Measurements from ENCODE around the gene TFG. TPM values are rescaled to one million over a fixed set of nuclear protein-coding genes. Genes with fewer than 3 reads are reported as not detected.

The TFG gene
- total RNA-seq, 1 donor, result 81.4 TPM

- no peak for DNase-seq (ENCODE audit: insufficient read length, low spot score, missing footprints)
- no peaks in the 10 kb centered on the region for H4K20me1 ChIP-seq (ENCODE audit: insufficient read depth, low read length)
- TF ChIP-seq CTCF (IDR thresholded peaks at IDR 0.05; ENCODE audit: extremely low read depth, low read depth, low read length), result no peak
Observed at GRCh38 chr3:100780071-100780622, 70.9 kb downstream of the TFG start.

GRCh38 chr3:100781301-100781700 lies 72.0 kb downstream of the TFG start:
- DNase-seq (ENCODE audit: insufficient read length, low spot score, missing footprints), result no peak
- Histone ChIP-seq H2AFZ (ENCODE audit: low read length) (no peak overlapping the region), H3K4me1 (ENCODE audit: insufficient read depth, low read length) (peaks cover 50% of the 10 kb centered on the region), H4K20me1 (ENCODE audit: insufficient read depth, low read length) (no peaks in the 10 kb centered on the region), H3K79me2 (ENCODE audit: insufficient read depth, low read length) (no peaks in the 10 kb centered on the region), H3K9me3 (ENCODE audit: low read depth, low read length) (peaks cover 2% of the 10 kb centered on the region), H3K27ac (ENCODE audit: low read depth, low read length) (peak overlapping the region; percentile 81), H3K4me3 (ENCODE audit: insufficient read depth, low read length) (no peak overlapping the region), H3K27me3 (ENCODE audit: insufficient read depth, low read length) (no peaks in the 10 kb centered on the region), H3K4me2 (ENCODE audit: insufficient read depth, low read length) (no peak overlapping the region), H3K36me3 (ENCODE audit: insufficient read depth, low read length) (peaks cover 44% of the 10 kb centered on the region)
- TF ChIP-seq CTCF (IDR thresholded peaks at IDR 0.05; ENCODE audit: extremely low read depth, low read depth, low read length), result no peak

More at GRCh38 chr3:100780071-100780622, 70.9 kb downstream of the TFG start:
- Histone ChIP-seq H3K4me1 (ENCODE audit: insufficient read depth, low read length) (peaks cover 58% of the 10 kb centered on the region), H3K4me2 (ENCODE audit: insufficient read depth, low read length) (no peak overlapping the region), H3K36me3 (ENCODE audit: insufficient read depth, low read length) (peaks cover 43% of the 10 kb centered on the region), H3K9me3 (ENCODE audit: low read depth, low read length) (no peaks in the 10 kb centered on the region), H3K4me3 (ENCODE audit: insufficient read depth, low read length) (no peak overlapping the region), H3K27ac (ENCODE audit: low read depth, low read length) (no peak overlapping the region), H3K79me2 (ENCODE audit: insufficient read depth, low read length) (no peaks in the 10 kb centered on the region), H2AFZ (ENCODE audit: low read length) (no peak overlapping the region), H3K27me3 (ENCODE audit: insufficient read depth, low read length) (no peaks in the 10 kb centered on the region)

- H3K36me3 ChIP-seq (ENCODE audit: insufficient read depth, low read length), result peaks cover 44% of the 10 kb centered on the region
- peak overlapping the region; percentile 81 for H3K27ac ChIP-seq (ENCODE audit: low read depth, low read length)
- H3K4me3 ChIP-seq (ENCODE audit: insufficient read depth, low read length), result no peak overlapping the region
- no peak for DNase-seq (ENCODE audit: insufficient read length, low spot score, missing footprints)
- peaks cover 2% of the 10 kb centered on the region for H3K9me3 ChIP-seq (ENCODE audit: low read depth, low read length)
- no peaks in the 10 kb centered on the region for H3K79me2 ChIP-seq (ENCODE audit: insufficient read depth, low read length)
- no peak overlapping the region for H3K4me2 ChIP-seq (ENCODE audit: insufficient read depth, low read length)
- H3K27me3 ChIP-seq (ENCODE audit: insufficient read depth, low read length), result no peaks in the 10 kb centered on the region
- H2AFZ ChIP-seq (ENCODE audit: low read length), result no peak overlapping the region
- H3K4me1 ChIP-seq (ENCODE audit: insufficient read depth, low read length), result peaks cover 41% of the 10 kb centered on the region
- TF ChIP-seq CTCF (IDR thresholded peaks at IDR 0.05; ENCODE audit: extremely low read depth, low read depth, low read length), result no peak
- H4K20me1 ChIP-seq (ENCODE audit: insufficient read depth, low read length), result no peaks in the 10 kb centered on the region
Observed at GRCh38 chr3:100782348-100782747, 73.1 kb downstream of the TFG start.

- no peak for TF ChIP-seq CTCF (IDR thresholded peaks at IDR 0.05; ENCODE audit: extremely low read depth, low read depth, low read length)
- Histone ChIP-seq H3K9me3 (ENCODE audit: low read depth, low read length) (peaks cover 2% of the 10 kb centered on the region), H3K4me1 (ENCODE audit: insufficient read depth, low read length) (peaks cover 35% of the 10 kb centered on the region), H4K20me1 (ENCODE audit: insufficient read depth, low read length) (no peaks in the 10 kb centered on the region), H3K4me3 (ENCODE audit: insufficient read depth, low read length) (no peak overlapping the region), H3K27me3 (ENCODE audit: insufficient read depth, low read length) (no peaks in the 10 kb centered on the region), H3K36me3 (ENCODE audit: insufficient read depth, low read length) (peaks cover 42% of the 10 kb centered on the region), H3K79me2 (ENCODE audit: insufficient read depth, low read length) (no peaks in the 10 kb centered on the region), H2AFZ (ENCODE audit: low read length) (peak overlapping the region; percentile 28), H3K27ac (ENCODE audit: low read depth, low read length) (peak overlapping the region; percentile 81), H3K4me2 (ENCODE audit: insufficient read depth, low read length) (no peak overlapping the region)
- no peak for DNase-seq (ENCODE audit: insufficient read length, low spot score, missing footprints)
Observed at GRCh38 chr3:100782906-100783305, 73.6 kb downstream of the TFG start.

Data from osteoblast (primary cell).